ENCODE measurements around the gene MIAT. TPM values are rescaled to one million over a fixed set of nuclear protein-coding genes. Genes with fewer than 3 reads are reported as not detected.

MIAT gene
- total RNA-seq, 1 experiment from 2014 or later = 3.0 TPM

GRCh38 chr22:26709617-26710390 is 52.4 kb downstream of the MIAT start:
- H3K4me3 ChIP-seq (ENCODE audit: insufficient read depth, low read depth, low read length) = no peak overlapping the region
- no peaks in the 10 kb centered on the region for H3K27me3 ChIP-seq (ENCODE audit: control insufficient read depth, insufficient read depth, low read length)
- no peak for DNase-seq
- H3K36me3 ChIP-seq (replicated peaks; ENCODE audit: control insufficient read depth, insufficient read depth, low read length) = no peaks in the 10 kb centered on the region

GRCh38 chr22:26711205-26711963 is 54.0 kb downstream of the MIAT start:
- Histone ChIP-seq H3K36me3 (replicated peaks; ENCODE audit: control insufficient read depth, insufficient read depth, low read length) (no peaks in the 10 kb centered on the region), H3K4me3 (ENCODE audit: insufficient read depth, low read depth, low read length) (no peak overlapping the region), H3K27me3 (ENCODE audit: control insufficient read depth, insufficient read depth, low read length) (no peaks in the 10 kb centered on the region)
- no peak for DNase-seq

- Histone ChIP-seq H3K36me3 (replicated peaks; ENCODE audit: control insufficient read depth, insufficient read depth, low read length) (no peaks in the 10 kb centered on the region), H3K27me3 (ENCODE audit: control insufficient read depth, insufficient read depth, low read length) (no peaks in the 10 kb centered on the region), H3K4me3 (ENCODE audit: insufficient read depth, low read depth, low read length) (no peak overlapping the region)
- DNase-seq = no peak
These were observed 54.8 kb downstream of the MIAT start for GRCh38 chr22:26712158-26712557.

GRCh38 chr22:26713823-26714449 is 56.5 kb downstream of the MIAT start:
- no peaks in the 10 kb centered on the region for H3K36me3 ChIP-seq (replicated peaks; ENCODE audit: control insufficient read depth, insufficient read depth, low read length)
- H3K27me3 ChIP-seq (ENCODE audit: control insufficient read depth, insufficient read depth, low read length) = no peaks in the 10 kb centered on the region
- no peak for DNase-seq
- H3K4me3 ChIP-seq (ENCODE audit: insufficient read depth, low read depth, low read length) = no peak overlapping the region

- Histone ChIP-seq H3K27me3 (ENCODE audit: control insufficient read depth, insufficient read depth, low read length) (no peaks in the 10 kb centered on the region), H3K36me3 (replicated peaks; ENCODE audit: control insufficient read depth, insufficient read depth, low read length) (no peaks in the 10 kb centered on the region), H3K4me3 (ENCODE audit: insufficient read depth, low read depth, low read length) (no peak overlapping the region)
- DNase-seq = no peak
These were observed 57.6 kb downstream of the MIAT start for GRCh38 chr22:26714971-26715370.

- Histone ChIP-seq H3K4me3 (ENCODE audit: insufficient read depth, low read depth, low read length) (no peak overlapping the region), H3K27me3 (ENCODE audit: control insufficient read depth, insufficient read depth, low read length) (no peaks in the 10 kb centered on the region), H3K36me3 (replicated peaks; ENCODE audit: control insufficient read depth, insufficient read depth, low read length) (no peaks in the 10 kb centered on the region)
- DNase-seq = no peak
These were observed 58.1 kb downstream of the MIAT start for GRCh38 chr22:26715392-26715936.

GRCh38 chr22:26718488-26718887 is 61.1 kb downstream of the MIAT start:
- no peaks in the 10 kb centered on the region for H3K27me3 ChIP-seq (ENCODE audit: control insufficient read depth, insufficient read depth, low read length)
- no peak overlapping the region for H3K4me3 ChIP-seq (ENCODE audit: insufficient read depth, low read depth, low read length)
- no peak for DNase-seq
- H3K36me3 ChIP-seq (replicated peaks; ENCODE audit: control insufficient read depth, insufficient read depth, low read length) = no peaks in the 10 kb centered on the region

- no peaks in the 10 kb centered on the region for H3K27me3 ChIP-seq (ENCODE audit: control insufficient read depth, insufficient read depth, low read length)
- no peak overlapping the region for H3K4me3 ChIP-seq (ENCODE audit: insufficient read depth, low read depth, low read length)
- H3K36me3 ChIP-seq (replicated peaks; ENCODE audit: control insufficient read depth, insufficient read depth, low read length) = no peaks in the 10 kb centered on the region
- no peak for DNase-seq
These were observed 61.5 kb downstream of the MIAT start for GRCh38 chr22:26718905-26719304.

- Histone ChIP-seq H3K4me3 (ENCODE audit: insufficient read depth, low read depth, low read length) (no peak overlapping the region), H3K36me3 (replicated peaks; ENCODE audit: control insufficient read depth, insufficient read depth, low read length) (no peaks in the 10 kb centered on the region; the same call in 1 of the 2 replicates), H3K27me3 (ENCODE audit: control insufficient read depth, insufficient read depth, low read length) (no peaks in the 10 kb centered on the region)
- DNase-seq = no peak
These were observed 64.8 kb downstream of the MIAT start for GRCh38 chr22:26722159-26722558.

- no peak for DNase-seq
- no peak overlapping the region for H3K4me3 ChIP-seq (ENCODE audit: insufficient read depth, low read depth, low read length)
- no peaks in the 10 kb centered on the region; the same call in 1 of the 2 replicates for H3K36me3 ChIP-seq (replicated peaks; ENCODE audit: control insufficient read depth, insufficient read depth, low read length)
- H3K27me3 ChIP-seq (ENCODE audit: control insufficient read depth, insufficient read depth, low read length) = no peaks in the 10 kb centered on the region
These were observed 67.0 kb downstream of the MIAT start for GRCh38 chr22:26724414-26724813.

- DNase-seq = no peak
- Histone ChIP-seq H3K36me3 (replicated peaks; ENCODE audit: control insufficient read depth, insufficient read depth, low read length) (no peaks in the 10 kb centered on the region; the same call in 1 of the 2 replicates), H3K27me3 (ENCODE audit: control insufficient read depth, insufficient read depth, low read length) (no peaks in the 10 kb centered on the region), H3K4me3 (ENCODE audit: insufficient read depth, low read depth, low read length) (no peak overlapping the region)
These were observed 67.8 kb downstream of the MIAT start for GRCh38 chr22:26725012-26725676.

Other genes starting within 250 kb of the MIAT start
- 6.2 and 7.4 TPM in 2 replicates for gene ASPHD2, start 228.3 kb upstream of the MIAT start, total RNA-seq (2014; rRNA removed; shearing (Covaris generic))
- 43.1 and 63.0 TPM in 2 replicates for gene HPS4, start 173.8 kb upstream of the MIAT start, total RNA-seq (2014; rRNA removed; shearing (Covaris generic))
- 25.9 and 32.9 TPM in 2 replicates for gene SRRD, start 173.7 kb upstream of the MIAT start, total RNA-seq (2014; rRNA removed; shearing (Covaris generic))
- gene TFIP11, start 145.1 kb upstream of the MIAT start, total RNA-seq (2014; rRNA removed; shearing (Covaris generic)) = 22.2 and 22.8 TPM in 2 replicates
- 95.0 and 118 TPM in 2 replicates for gene TPST2, start 67.5 kb upstream of the MIAT start, total RNA-seq (2014; rRNA removed; shearing (Covaris generic))
- gene CRYBB1, start 39.6 kb upstream of the MIAT start, total RNA-seq (2014; rRNA removed; shearing (Covaris generic)) = 1.9 and 3.1 TPM in 2 replicates
- gene CRYBA4, start 35.6 kb upstream of the MIAT start, total RNA-seq (2014; rRNA removed; shearing (Covaris generic)) = 0.22 TPM in 1 of 2 replicates, not detected in the other

Data from H7 (cell line).